Measurements from ENCODE around the gene PDIA4.

DNA sequence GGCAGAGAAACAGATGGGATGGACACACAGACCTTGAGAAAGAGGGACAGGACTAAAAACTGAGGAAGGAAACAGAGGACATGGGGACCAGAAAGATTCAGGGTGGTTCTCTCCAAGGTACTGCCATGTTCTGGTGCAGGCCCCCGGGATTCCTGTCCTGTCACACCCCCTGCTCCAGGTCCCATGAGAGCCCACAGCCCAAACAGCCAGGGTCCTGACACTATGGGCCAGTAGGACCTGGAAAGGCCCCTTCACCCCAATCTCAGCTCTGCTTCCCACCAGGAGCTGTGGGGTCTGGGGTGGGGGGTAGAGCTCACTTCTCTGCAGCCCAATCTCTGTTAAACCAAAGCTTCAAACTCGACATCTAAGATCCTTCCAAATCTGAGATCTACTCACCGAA is 21.2 kb downstream of the PDIA4 start:
- TF ChIP-seq, protein P1, sequence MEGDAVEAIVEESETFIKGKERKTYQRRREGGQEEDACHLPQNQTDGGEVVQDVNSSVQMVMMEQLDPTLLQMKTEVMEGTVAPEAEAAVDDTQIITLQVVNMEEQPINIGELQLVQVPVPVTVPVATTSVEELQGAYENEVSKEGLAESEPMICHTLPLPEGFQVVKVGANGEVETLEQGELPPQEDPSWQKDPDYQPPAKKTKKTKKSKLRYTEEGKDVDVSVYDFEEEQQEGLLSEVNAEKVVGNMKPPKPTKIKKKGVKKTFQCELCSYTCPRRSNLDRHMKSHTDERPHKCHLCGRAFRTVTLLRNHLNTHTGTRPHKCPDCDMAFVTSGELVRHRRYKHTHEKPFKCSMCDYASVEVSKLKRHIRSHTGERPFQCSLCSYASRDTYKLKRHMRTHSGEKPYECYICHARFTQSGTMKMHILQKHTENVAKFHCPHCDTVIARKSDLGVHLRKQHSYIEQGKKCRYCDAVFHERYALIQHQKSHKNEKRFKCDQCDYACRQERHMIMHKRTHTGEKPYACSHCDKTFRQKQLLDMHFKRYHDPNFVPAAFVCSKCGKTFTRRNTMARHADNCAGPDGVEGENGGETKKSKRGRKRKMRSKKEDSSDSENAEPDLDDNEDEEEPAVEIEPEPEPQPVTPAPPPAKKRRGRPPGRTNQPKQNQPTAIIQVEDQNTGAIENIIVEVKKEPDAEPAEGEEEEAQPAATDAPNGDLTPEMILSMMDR (IDR thresholded peaks at IDR 0.05 in 8 of 11, conservative IDR thresholded peaks at IDR 0.05 in 3 of 11) = no peak
- no peak for TF ChIP-seq POLR2A (IDR thresholded peaks at IDR 0.05)
